Dedifferentiated amniotic fluid mesenchymal stem cell (primary cell): ENCODE measurements around the gene STRC.
"Not testable (repeated sequence)": the region's sequence is repeated elsewhere in the genome, so short reads cannot be mapped to it uniquely, and the experiment has no call there.

Experiments
- DNase-seq: peaks from one replicate; pipeline ENCODE4 v3.0.0-alpha.2; 2016; ENCODE audit errors: extremely low spot score

The STRC gene

GRCh38 chr15:43618700-43619099, at the start of gene STRC:
TSS of gene STRC (minus strand) at chr15:43618800. CDS start at chr15:43618722, 78 bp downstream.
- not testable (repeated sequence) for DNase-seq

GRCh38 chr15:43666177-43666576, 47.6 kb upstream of the STRC start:
- not testable (repeated sequence) for DNase-seq

GRCh38 chr15:43663333-43663732, 44.7 kb upstream of the STRC start:
- not testable (repeated sequence) for DNase-seq

DNA sequence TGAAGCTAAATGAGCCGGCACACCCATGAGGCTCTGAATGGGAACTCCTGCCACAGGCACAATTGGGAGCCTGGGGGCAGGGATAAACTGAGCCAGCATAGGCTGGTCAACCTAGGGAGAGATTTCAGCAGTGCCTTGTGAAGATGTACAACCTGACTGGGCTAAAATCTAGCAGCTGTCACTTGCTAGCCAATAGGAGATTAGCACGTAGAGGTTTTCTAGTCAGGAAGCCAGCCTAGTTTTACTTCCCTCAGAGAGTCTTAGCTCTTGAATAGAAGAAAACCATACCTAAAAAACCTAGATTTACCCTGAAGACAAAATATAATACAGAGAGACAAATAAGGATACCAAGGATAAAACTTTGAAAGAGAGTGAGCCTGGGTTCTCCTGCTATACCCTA, 43.7 kb upstream of the STRC start:
- DNase-seq: not testable (repeated sequence)

GRCh38 chr15:43659727-43660126, 41.1 kb upstream of the STRC start:
- DNase-seq: not testable (repeated sequence)

DNA sequence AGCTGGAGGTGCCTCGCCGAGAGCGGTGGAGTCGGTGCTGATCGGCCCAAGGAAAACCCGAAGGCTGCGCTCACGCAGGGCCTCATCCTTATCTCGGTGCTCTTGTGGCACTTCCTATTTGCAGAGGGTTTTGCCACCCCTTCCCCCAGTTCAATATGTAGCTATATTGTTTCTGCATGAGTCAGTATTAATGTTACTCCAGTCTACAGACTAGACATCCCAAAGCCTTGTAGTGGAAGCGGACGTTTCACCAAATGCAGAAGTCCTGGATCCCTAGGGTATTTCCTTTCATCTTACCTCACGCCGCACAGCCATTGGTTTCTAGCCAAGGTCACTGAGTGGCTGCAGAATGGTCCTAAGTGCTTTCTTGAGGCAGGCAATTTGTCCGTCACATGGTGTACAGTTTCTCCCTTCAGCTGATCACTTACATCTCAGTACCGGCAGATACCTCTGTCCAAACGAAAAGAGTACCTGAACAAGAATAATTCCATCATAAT, 30.9 kb upstream of the STRC start:
- DNase-seq: not testable (repeated sequence)

DNA sequence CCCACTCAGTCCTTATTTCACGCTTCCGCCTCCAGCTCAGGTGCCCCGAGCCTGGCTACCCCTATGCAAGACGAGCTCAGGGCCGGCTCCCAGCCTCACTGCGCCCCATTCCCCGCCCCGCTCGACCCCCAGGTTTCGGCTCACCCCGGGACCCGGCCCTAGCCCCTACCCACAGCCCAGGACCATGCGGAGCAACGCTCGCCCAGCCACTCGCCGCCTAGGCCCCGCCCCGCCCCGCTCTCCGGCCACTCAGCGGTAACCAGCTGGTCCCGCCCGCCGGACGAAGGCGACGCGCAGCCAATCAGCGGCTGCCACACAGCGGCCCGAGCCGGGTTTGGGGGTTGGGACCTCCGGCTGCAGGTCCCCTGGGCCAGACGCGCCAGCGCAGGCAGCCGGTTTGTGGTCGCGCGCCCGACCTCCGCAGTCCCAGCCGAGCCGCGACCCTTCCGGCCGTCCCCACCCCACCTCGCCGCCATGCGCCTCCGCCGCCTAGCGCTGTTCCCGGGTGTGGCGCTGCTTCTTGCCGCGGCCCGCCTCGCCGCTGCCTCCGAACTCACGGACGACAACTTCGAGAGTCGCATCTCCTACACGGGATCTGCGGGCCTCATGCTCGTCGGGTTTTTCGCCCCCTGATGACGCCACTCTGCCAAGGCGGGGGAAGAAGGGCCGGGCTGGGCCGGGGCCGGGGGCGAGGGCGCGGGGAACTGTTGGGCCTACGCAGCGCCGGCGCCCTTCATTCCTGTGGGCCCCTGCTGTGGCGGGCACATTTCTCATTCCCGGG, 30.2 kb upstream of the STRC start, which contains the start of gene CATSPER2:
CATSPER2 (minus strand) TSS at position 196 of the 781 bp plus-strand sequence. CDS start 783 bp downstream, outside the sequence.
- no peak for DNase-seq

DNA sequence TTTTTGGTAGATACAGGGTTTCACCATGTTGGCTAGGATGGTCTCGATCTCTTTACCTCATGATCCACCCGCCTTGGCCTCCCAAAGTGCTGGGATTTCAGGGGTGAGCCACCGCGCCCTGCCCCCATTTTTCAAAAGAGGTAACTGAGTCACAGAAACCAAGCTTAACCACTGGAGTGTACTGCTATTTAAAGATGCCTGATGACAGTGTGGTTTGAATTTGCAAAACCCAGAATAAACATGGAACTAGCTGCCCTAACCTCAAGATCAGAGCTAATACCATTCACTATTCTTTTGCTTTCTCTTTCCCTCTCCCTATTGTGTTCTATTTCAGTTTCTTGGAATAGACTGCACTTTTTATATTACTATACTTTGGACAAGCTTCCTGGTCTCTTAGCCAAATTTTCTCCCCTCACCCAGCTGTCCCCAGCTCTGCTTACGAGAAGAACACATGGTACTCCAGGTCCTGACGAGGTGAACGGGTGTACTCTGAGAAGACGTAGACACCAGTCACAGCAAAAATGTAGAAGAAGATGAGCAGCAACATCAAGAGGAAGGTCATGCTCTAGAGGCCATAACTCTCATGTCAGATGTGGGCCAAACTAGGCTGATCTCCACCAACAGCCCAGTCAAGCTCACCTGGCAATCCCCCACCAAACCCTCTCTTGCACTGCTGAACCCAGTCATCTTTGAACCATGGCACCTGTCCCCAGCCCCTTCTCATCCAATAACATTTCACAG, 20.0 kb upstream of the STRC start:
- not testable (repeated sequence) for DNase-seq

DNA sequence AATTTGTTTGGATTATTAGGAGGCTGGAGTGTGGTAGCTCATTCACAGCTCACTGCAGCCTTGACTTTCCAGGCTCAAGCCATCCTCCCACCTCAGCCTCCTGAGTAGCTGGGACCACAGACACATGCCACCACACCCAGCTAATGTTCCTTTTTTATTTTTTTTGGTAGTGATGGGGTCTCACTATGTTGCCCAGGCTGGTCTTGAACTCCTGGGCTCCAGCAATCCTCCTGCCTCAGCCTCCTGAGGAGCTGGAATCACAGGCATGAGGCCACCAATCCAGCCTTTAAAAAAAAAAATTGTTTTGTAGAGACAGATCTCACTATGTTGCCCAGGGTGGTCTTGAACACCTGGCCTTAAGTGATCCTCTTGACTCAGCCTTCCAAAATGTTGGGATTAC, 8.3 kb upstream of the STRC start:
- DNase-seq: not testable (repeated sequence)

DNA sequence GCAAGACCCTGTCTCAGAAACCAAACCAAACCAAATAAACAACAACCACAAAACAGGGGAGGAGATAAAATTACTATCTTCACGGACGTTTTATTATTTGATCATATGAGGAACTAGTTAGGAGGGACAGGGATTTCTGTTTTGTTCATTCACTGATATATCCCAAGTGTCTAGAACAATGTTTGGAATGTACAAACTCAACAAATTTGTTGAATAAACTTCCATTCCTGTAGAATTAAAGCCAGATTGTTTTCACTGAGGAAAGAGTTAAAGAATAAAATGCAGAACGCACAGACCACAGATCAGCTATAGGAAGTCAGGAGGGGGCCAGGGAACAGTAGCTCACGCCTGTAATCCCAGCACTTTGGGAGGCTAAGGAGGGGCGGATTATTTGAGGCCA, 6.5 kb upstream of the STRC start:
- DNase-seq: no peak

- DNase-seq: not testable (repeated sequence)
Measured at GRCh38 chr15:43622068-43622799, 3.6 kb upstream of the STRC start.

DNA sequence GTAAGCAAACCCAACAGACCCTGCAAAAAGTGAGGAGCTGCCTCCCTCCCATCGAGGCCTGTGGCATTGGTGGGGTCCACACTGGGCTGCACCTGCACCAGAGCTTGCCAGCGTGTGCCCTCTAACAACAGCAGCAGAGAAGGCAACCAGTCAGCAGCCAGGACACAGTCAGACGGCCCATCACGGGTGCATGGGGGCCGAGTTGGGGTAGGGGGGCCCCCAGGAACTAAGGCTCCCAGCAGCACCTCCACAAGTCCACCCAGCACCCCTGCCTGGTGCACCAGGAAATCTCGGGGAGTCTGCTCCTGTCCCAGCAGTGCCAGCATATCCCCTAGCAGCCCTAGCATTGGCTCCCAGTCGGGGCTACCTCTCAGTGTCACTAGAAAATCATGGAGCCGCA, 850 bp downstream of the STRC start:
- not testable (repeated sequence) for DNase-seq

DNA sequence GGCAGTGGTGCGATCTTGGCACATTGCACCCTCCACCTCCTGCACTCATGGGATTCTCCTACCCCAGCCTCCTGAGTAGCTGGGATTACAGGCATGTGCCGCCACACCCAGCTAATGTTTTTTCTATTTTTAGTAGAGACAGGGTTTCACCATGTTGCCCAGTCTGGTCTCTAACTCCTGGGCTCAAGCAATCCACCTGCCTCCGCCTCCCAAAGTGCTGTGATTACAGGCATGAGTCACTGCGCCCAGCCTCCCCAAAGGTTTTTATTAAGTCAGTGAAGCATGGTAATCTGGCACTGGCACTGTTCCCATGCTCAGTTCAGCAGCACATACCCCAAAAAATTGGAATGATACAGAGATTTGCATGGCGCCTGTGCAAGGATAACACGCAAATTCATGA, 16.4 kb downstream of the STRC start:
- DNase-seq: not testable (repeated sequence)

DNA sequence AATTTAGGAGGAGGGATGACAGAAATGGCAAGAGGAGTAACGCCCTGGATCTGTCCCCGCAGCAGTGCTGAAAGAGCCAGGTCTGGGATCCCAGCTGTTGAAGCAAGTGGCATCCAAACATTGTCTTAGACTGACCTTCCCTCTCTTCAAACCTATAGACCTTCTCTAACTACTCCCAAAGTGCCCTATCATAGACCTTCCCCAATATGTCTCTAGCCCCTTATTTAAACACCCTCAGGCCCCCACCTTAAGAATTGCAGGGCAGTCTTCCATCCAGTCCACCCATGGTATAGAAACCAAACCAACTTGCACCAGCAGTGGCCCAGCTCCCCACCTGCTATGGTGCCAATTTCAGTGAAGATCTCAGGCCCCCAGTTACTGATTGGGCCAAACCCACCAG, 18.4 kb downstream of the STRC start:
- DNase-seq: not testable (repeated sequence)

DNA sequence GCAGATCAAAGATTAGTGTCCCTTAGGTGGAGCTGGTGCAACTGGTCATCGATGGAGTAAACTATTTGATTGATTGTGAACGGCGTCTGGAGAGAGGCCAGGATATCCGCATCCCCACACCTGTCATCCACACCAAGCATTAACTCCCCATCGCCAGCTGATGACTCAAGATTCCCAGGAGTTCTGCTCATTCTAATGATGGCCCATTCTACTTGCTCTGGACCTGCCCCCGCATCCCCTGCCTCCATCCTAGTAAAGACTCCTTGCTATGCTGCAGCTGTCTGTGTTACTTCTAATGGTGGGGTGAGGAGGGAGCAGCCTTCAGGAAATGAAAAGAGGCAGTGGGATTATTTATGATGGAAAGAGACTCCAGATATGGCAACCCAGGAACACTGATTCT, 19.5 kb downstream of the STRC start:
- not testable (repeated sequence) for DNase-seq

DNA sequence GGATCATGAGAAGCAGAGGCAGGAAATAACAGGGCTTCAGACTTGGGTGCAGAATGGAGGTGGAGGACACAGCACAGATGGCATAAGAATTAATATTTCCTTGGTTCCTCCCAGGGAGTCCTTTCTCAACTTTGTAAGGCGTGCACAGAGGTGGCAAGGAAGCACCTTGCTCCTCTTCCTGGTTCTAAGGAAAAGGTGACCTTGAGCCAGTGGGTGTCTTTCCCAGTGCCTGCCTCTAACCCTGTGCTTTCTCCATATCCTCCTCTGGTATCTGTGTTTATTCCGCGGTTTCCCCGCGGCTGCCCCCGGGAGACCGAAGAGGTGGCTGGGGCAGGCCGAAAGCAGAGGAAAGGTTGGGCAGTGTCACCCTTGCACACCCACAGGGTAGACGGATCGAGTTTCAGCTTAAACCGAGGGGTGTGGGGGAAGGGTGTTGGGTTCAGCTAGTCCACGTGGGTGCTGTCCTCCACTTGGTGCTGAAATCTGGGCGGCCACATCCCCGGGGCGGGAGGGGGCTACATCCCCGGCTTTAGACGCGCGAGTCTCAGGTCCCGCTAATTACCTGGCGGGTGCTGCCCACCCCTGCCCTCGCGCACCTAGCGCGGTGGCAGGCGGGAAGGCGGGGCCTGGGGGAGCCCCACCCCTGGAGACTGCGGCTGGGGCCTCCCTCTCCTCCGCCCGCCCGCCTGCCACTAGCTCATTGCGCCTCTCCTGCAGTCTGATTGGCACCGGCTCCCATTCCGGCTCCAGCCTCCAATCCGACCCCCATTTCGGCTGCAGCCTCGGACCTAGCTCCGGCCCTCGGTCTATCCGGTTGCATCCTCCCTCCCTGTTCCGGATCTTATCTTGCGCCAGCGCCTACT, 25.0 kb downstream of the STRC start, which contains the start of gene CKMT1B:
CKMT1B (plus strand) TSS at position 700 of the 863 bp plus-strand sequence. CDS start 192 bp downstream, outside the sequence.
- not testable (repeated sequence) for DNase-seq

DNA sequence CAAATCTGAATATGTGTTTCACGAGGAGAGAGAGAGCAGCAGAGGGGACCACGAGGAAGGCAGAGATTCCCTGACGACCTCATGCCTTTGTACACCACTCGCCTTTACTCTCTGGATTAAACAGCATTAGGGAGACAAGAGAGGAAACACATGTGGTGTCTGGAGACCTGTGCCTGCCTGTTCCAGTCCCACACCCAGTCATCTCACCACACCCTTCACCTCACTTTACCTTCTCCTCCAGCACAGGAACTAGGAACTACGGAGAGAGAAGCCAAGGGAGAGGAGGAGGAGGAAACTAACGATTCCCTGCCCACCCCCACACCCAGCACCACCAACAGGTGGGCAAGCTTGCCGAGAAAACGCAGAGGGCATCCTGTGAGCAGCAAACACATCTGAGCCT, 25.8 kb downstream of the STRC start:
- DNase-seq: not testable (repeated sequence)

DNA sequence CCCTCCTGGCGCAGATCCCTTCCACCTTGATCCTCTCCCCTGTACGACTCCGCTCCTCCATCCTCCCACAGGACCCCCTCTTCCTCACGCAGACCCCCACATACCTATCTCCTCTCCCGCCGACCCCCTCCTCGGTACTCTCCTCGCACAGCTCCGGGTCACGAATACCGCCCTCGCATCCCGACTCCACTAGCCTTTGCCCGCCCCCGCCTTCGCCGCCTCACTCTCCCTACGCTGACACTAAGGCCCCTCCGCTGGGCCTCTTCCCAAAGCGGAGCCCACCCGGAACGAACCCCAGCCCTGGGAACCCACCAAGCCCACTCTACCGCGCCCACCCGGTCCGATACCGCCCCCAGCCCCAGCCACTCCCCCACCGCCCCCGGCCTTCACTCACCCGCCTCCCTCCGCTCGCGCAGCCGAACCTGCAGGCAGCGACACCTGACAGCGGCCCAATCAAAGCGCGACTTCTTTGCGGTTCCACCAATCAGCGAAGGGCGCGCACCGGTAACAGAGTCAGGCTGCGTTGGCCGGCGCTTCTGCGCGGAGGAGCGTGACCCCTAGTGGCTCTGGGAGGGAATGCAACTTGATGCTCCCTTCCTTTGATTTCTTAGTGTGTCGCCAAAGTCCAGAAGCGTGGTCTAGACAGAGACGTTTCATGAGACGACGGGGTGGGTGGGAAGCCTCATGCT, 28.7 kb downstream of the STRC start, which contains the start of gene PPIP5K1:
PPIP5K1 (minus strand) TSS at position 431 of the 689 bp plus-strand sequence. CDS start 5,704 bp downstream, outside the sequence.
- DNase-seq: not testable (repeated sequence)

DNA sequence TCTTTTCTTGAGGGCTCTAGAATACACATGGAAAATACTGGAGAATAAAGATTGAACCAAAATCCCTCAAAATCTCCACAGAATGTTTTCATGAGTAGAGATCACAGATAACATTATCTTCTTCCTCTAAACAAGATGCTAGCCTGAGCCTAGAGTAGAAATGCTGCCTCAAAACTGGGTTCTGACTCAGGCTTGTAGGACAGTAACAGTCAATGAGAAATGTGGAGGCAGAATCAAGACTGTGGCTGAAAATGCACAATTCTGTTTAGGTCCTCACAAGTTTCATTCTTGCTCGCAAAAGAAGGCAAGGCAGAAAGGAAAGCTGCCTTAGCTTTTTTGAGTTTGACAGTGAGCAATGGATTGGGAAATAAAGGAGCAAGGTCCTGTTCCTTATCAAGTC, 44.0 kb downstream of the STRC start:
- not testable (repeated sequence) for DNase-seq

- not testable (repeated sequence) for DNase-seq
Measured at GRCh38 chr15:43566615-43567014, 52.0 kb downstream of the STRC start.
